Measurements from ENCODE around the gene GGT5.

DNA sequence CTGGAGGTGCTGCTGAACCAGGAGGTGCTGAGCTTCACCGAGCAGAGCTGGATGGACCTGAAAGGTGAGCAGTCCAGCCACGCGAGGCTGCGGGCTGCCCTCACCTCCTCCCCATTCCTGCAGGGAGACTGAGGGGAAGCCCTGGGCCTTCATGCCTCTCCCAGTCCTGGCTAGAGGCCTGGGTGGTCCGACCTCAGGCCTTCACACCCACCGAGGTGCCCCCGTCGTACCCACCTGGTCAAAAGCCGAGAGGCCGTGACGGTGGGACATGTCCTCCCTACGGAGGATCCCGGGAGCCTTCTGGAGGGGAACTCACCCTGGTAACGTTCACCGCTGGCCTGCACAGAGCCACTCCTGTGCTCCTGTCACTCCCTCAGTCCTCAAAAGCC is 58.5 kb downstream of the GGT5 start:
- TF ChIP-seq EZH2phosphoT487 (IDR thresholded peaks at IDR 0.05; ENCODE audit: low read depth, severe bottlenecking, unreplicated experiment), result no peak
- TF ChIP-seq, protein P1, sequence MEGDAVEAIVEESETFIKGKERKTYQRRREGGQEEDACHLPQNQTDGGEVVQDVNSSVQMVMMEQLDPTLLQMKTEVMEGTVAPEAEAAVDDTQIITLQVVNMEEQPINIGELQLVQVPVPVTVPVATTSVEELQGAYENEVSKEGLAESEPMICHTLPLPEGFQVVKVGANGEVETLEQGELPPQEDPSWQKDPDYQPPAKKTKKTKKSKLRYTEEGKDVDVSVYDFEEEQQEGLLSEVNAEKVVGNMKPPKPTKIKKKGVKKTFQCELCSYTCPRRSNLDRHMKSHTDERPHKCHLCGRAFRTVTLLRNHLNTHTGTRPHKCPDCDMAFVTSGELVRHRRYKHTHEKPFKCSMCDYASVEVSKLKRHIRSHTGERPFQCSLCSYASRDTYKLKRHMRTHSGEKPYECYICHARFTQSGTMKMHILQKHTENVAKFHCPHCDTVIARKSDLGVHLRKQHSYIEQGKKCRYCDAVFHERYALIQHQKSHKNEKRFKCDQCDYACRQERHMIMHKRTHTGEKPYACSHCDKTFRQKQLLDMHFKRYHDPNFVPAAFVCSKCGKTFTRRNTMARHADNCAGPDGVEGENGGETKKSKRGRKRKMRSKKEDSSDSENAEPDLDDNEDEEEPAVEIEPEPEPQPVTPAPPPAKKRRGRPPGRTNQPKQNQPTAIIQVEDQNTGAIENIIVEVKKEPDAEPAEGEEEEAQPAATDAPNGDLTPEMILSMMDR (IDR thresholded peaks at IDR 0.05; ENCODE audit: poor library complexity), result no peak
- TF ChIP-seq EZH2 (IDR thresholded peaks at IDR 0.05; ENCODE audit: borderline replicate concordance), result no peak

Data from hepatocyte (in vitro differentiated cells).